DOHH2 (cell line): ENCODE results near the gene NAB2.

Source experiments
- H3F3A ChIP-seq: fragments of 200-600 bp; sonication (generic), shearing (Covaris generic); 2 replicates; pipeline ENCODE4 v1.6.0; 2016; ENCODE audit warnings: antibody characterized with exemption, mild to moderate bottlenecking; ENCODE audit not compliant: control insufficient read depth, insufficient read depth
- H3K27ac ChIP-seq: fragments of 200-600 bp; sonication (generic); 2 replicates; pipeline ENCODE4 v1.5.1; 2014; ENCODE audit warnings: low read depth, mild to moderate bottlenecking, low read length, moderate library complexity
- H3K27me3 ChIP-seq: fragments of 200-600 bp; sonication (generic); 2 replicates; pipeline ENCODE4 v1.6.1; 2014; ENCODE audit warnings: mild to moderate bottlenecking, low read length, mixed read lengths; ENCODE audit not compliant: control insufficient read depth
- H3K36me3 ChIP-seq: fragments of 200-600 bp; sonication (generic); 2 replicates; pipeline ENCODE4 v1.6.1; 2014; ENCODE audit warnings: mild to moderate bottlenecking, low read length, moderate library complexity, mixed read lengths; ENCODE audit not compliant: control insufficient read depth
- H3K4me1 ChIP-seq: fragments of 200-600 bp; sonication (generic); 2 replicates; pipeline ENCODE4 v1.6.1; 2014; ENCODE audit warnings: mild to moderate bottlenecking, low read length, mixed read lengths; ENCODE audit not compliant: control insufficient read depth
- H3K4me2 ChIP-seq: fragments of 200-600 bp; sonication (generic); 2 replicates; pipeline ENCODE4 v1.6.0; 2014; ENCODE audit warnings: mild to moderate bottlenecking, low read length, moderate library complexity
- H3K4me3 ChIP-seq: fragments of 200-600 bp; sonication (generic); 2 replicates; pipeline ENCODE4 v1.5.1; 2014; ENCODE audit warnings: mild to moderate bottlenecking, low read length, mixed read lengths
- H3K79me2 ChIP-seq: fragments of 200-600 bp; sonication (generic); 2 replicates; pipeline ENCODE4 v1.6.1; 2014; ENCODE audit warnings: mild to moderate bottlenecking, low read length, mixed read lengths; ENCODE audit not compliant: control insufficient read depth
- H3K9me2 ChIP-seq: fragments of 200-600 bp; sonication (generic); replicated peaks from 2 replicates; pipeline ENCODE4 v1.6.1; 2014; ENCODE audit warnings: mild to moderate bottlenecking, low read length, mixed read lengths; ENCODE audit not compliant: control insufficient read depth
- H3K9me3 ChIP-seq: fragments of 200-600 bp; sonication (generic); 2 replicates; pipeline ENCODE4 v1.6.1; 2014; ENCODE audit warnings: antibody characterized with exemption, low read length, mixed read lengths; ENCODE audit not compliant: control insufficient read depth, insufficient read depth
- H4K20me1 ChIP-seq: fragments of 200-600 bp; sonication (generic); 2 replicates; pipeline ENCODE4 v1.6.0; 2014; ENCODE audit warnings: low read depth, mild to moderate bottlenecking, antibody characterized with exemption, low read length, moderate library complexity; ENCODE audit not compliant: control insufficient read depth, insufficient read depth
- CTCF ChIP-seq: fragments of 200-600 bp; sonication (generic); IDR thresholded peaks from one replicate; pipeline ENCODE4 v1.5.1; 2014; ENCODE audit warnings: antibody characterized with exemption, mild to moderate bottlenecking, low read depth, low read length; ENCODE audit not compliant: poor library complexity, severe bottlenecking
- EZH2phosphoT487 ChIP-seq: fragments of 200-600 bp; sonication (generic); IDR thresholded peaks from 2 replicates; pipeline ENCODE4 v1.6.1; 2017; ENCODE audit warnings: borderline replicate concordance, mild to moderate bottlenecking, antibody characterized with exemption, low read length, moderate library complexity, mixed read lengths

Gene NAB2

GRCh38 chr12:57134949-57135348 is 46.0 kb downstream of the NAB2 start:
- H3K4me3 ChIP-seq = no peak overlapping the region
- no peaks in the 10 kb centered on the region for H4K20me1 ChIP-seq
- H3K36me3 ChIP-seq = no peaks in the 10 kb centered on the region
- no peak overlapping the region for H3K4me2 ChIP-seq
- no peaks in the 10 kb centered on the region for H3K9me2 ChIP-seq
- H3K9me3 ChIP-seq = no peaks in the 10 kb centered on the region
- no peak for TF ChIP-seq CTCF
- TF ChIP-seq EZH2phosphoT487 = no peak
- H3K4me1 ChIP-seq = no peaks in the 10 kb centered on the region
- no peaks in the 10 kb centered on the region for H3K79me2 ChIP-seq
- H3F3A ChIP-seq = peaks cover 3% of the 10 kb centered on the region; the same call in 1 of the 2 replicates
- H3K27ac ChIP-seq = no peak overlapping the region
- peaks cover 38% of the 10 kb centered on the region for H3K27me3 ChIP-seq

DNA sequence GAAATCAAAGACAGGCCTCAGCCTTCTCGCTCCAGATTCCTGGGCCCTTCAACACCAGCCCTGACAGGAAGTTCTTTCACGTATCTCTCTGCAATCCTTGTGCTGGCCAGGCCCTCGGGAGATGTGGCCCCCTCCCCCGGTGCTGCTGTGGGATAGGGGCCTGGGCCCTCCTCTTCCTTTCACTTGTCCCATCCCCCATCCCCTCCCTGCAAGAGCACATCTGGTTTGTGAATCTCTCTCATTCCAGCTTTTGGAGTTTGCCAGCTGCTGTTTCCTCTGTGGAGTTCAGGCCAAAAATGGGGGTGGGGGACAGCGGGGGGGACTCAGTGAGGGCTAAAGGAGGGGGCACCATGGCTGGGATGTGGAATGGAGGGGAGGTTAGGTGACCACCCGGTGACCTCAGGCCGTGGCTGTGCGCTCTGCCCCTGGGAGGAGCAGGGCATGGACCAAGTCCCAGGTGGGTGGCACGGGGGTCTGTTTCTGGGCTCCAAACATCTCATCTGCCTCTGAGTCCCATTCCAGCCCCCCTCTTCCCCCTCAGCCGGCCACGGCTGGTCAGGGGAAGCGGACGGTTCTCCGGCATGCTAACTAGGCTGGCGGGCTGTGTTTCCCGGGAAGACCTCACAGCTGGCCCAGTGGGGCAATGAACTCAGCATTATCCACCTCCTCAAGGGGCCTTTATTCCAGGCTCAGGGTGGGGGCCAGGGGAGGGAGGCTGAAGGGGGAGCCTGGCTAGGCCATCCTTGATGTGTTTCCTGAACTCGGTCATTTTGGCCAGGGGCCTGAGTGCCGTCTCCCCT is 46.8 kb downstream of the NAB2 start:
- Histone ChIP-seq H3K27me3 (peaks cover 31% of the 10 kb centered on the region), H3K4me1 (no peaks in the 10 kb centered on the region), H3K79me2 (no peaks in the 10 kb centered on the region), H3K4me2 (no peak overlapping the region), H3K4me3 (no peak overlapping the region), H3K36me3 (no peaks in the 10 kb centered on the region), H3K9me3 (no peaks in the 10 kb centered on the region), H4K20me1 (no peaks in the 10 kb centered on the region), H3K9me2 (no peaks in the 10 kb centered on the region), H3K27ac (no peak overlapping the region), H3F3A (peaks cover 3% of the 10 kb centered on the region; the same call in 1 of the 2 replicates)
- TF ChIP-seq EZH2phosphoT487 = no peak
- no peak for TF ChIP-seq CTCF

- H3K27me3 ChIP-seq = peaks cover 3% of the 10 kb centered on the region; the same call in 1 of the 2 replicates
- H4K20me1 ChIP-seq = no peaks in the 10 kb centered on the region
- TF ChIP-seq CTCF = no peak
- TF ChIP-seq EZH2phosphoT487 = no peak
- H3K9me3 ChIP-seq = no peaks in the 10 kb centered on the region
- no peaks in the 10 kb centered on the region for H3K4me1 ChIP-seq
- no peaks in the 10 kb centered on the region for H3K9me2 ChIP-seq
- no peak overlapping the region for H3K27ac ChIP-seq
- H3K4me2 ChIP-seq = no peak overlapping the region
- no peaks in the 10 kb centered on the region for H3K79me2 ChIP-seq
- no peaks in the 10 kb centered on the region for H3K36me3 ChIP-seq
- H3F3A ChIP-seq = no peaks in the 10 kb centered on the region
- H3K4me3 ChIP-seq = no peak overlapping the region
These were observed 49.8 kb downstream of the NAB2 start for GRCh38 chr12:57138526-57139272.
